Activated T-helper 1 cell treated with anti-CD3 and anti-CD28 coated beads, Interleukin-12 subunit alpha, Interleukin-12 subunit beta, Interleukin-2, Interleukin-4 antibody, amounts not matched to agents 30 ng/mL and 10 ng/mL and 1 ng/mL, durations not matched to agents 14 hours and 24 hours and 36 hours (primary cell): ENCODE results near the gene AUNIP. TPM values are rescaled to one million over a fixed set of nuclear protein-coding genes. Genes with fewer than 3 reads are reported as not detected.

Experiments used
- DNase-seq: peaks from one replicate; pipeline ENCODE4 v3.0.0; 2021; ENCODE audit warnings: low spot score
- H3K27ac Mint-ChIP-seq: one replicate; pipeline ENCODE4 v1.8.0; 2021; ENCODE audit warnings: mild to moderate bottlenecking, mixed read lengths
- H3K27me3 Mint-ChIP-seq: one replicate; pipeline ENCODE4 v1.8.0; 2022; ENCODE audit warnings: mild to moderate bottlenecking, moderate library complexity, mixed read lengths; ENCODE audit not compliant: insufficient read depth
- H3K36me3 Mint-ChIP-seq: one replicate; pipeline ENCODE4 v1.8.0; 2021; ENCODE audit warnings: low read depth, mixed read lengths
- H3K4me1 Mint-ChIP-seq: one replicate; pipeline ENCODE4 v1.8.0; 2021; ENCODE audit warnings: low read depth, mixed read lengths
- H3K4me3 Mint-ChIP-seq: one replicate; pipeline ENCODE4 v1.8.0; 2021; ENCODE audit warnings: mild to moderate bottlenecking, moderate library complexity, mixed read lengths
- H3K9me3 Mint-ChIP-seq: one replicate; pipeline ENCODE4 v1.8.0; 2021; ENCODE audit warnings: mixed read lengths
- intact Hi-C: fragments of 100-400 bp; cut with micrococcal nuclease; formaldehyde crosslinking; loops from one replicate; pipeline ENCODE4 v1.15.1; 2024
- total RNA-seq: library from RNA; stranded (reverse); gene quantifications from 2 replicates; pipeline ENCODE4 v1.2.3, GENCODE V29; 2022

The AUNIP gene
- total RNA-seq, 1 donor from 2014 or later, result 10.2 TPM

- H3K4me1 Mint-ChIP-seq, result peaks cover 11% of the 10 kb centered on the region
- intact Hi-C loops, result no loop called here
- no peak overlapping the region for H3K27ac Mint-ChIP-seq
- peaks cover 29% of the 10 kb centered on the region for H3K27me3 Mint-ChIP-seq
- no peak overlapping the region for H3K4me3 Mint-ChIP-seq
- no peaks in the 10 kb centered on the region for H3K9me3 Mint-ChIP-seq
- no peak for DNase-seq
- H3K36me3 Mint-ChIP-seq, result peaks cover 3% of the 10 kb centered on the region
Observed at GRCh38 chr1:25804964-25805862, 54.0 kb downstream of the AUNIP start.

GRCh38 chr1:25804244-25804963 lies 54.9 kb downstream of the AUNIP start:
- no peak overlapping the region for H3K27ac Mint-ChIP-seq
- H3K27me3 Mint-ChIP-seq, result peaks cover 29% of the 10 kb centered on the region

GRCh38 chr1:25803368-25803767 lies 55.9 kb downstream of the AUNIP start:
- intact Hi-C loops, result no loop called here
- no peak for DNase-seq
- H3K36me3 Mint-ChIP-seq, result peaks cover 3% of the 10 kb centered on the region
- peaks cover 29% of the 10 kb centered on the region for H3K27me3 Mint-ChIP-seq
- H3K27ac Mint-ChIP-seq, result no peak overlapping the region
- peaks cover 11% of the 10 kb centered on the region for H3K4me1 Mint-ChIP-seq
- no peak overlapping the region for H3K4me3 Mint-ChIP-seq
- no peaks in the 10 kb centered on the region for H3K9me3 Mint-ChIP-seq

More at GRCh38 chr1:25804244-25804963, 54.9 kb downstream of the AUNIP start:
- Mint-ChIP-seq H3K4me1 (peaks cover 11% of the 10 kb centered on the region), H3K36me3 (peaks cover 3% of the 10 kb centered on the region), H3K4me3 (no peak overlapping the region), H3K9me3 (no peaks in the 10 kb centered on the region)
- intact Hi-C loops, result no loop called here
- DNase-seq, result no peak

- Mint-ChIP-seq H3K4me3 (peak overlapping the region; percentile 19), H3K36me3 (peaks cover 3% of the 10 kb centered on the region), H3K27me3 (peaks cover 29% of the 10 kb centered on the region), H3K9me3 (no peaks in the 10 kb centered on the region), H3K27ac (no peak overlapping the region), H3K4me1 (peaks cover 11% of the 10 kb centered on the region)
- intact Hi-C loops, result no loop called here
- no peak for DNase-seq
Observed at GRCh38 chr1:25802915-25803314, 56.3 kb downstream of the AUNIP start.

- Mint-ChIP-seq H3K9me3 (no peaks in the 10 kb centered on the region), H3K4me3 (peak overlapping the region; percentile 72), H3K4me1 (peaks cover 27% of the 10 kb centered on the region), H3K36me3 (peaks cover 4% of the 10 kb centered on the region), H3K27ac (no peak overlapping the region), H3K27me3 (peaks cover 31% of the 10 kb centered on the region)
- DNase-seq, result no peak
- intact Hi-C loops, result no loop called here
Observed at GRCh38 chr1:25800703-25801377, 58.4 kb downstream of the AUNIP start.

GRCh38 chr1:25799935-25800702 lies 59.1 kb downstream of the AUNIP start, which contains the start of gene SELENON:
TSS of gene SELENON (plus strand) at chr1:25800193. CDS start at chr1:25800231, 38 bp downstream.
- intact Hi-C loops, result loop anchor here (5.0 kb wide), 3 partner anchors 123 to 298 kb away; no protein-coding TSS in a partner anchor
- Mint-ChIP-seq H3K4me1 (peaks cover 27% of the 10 kb centered on the region), H3K27ac (no peak within 1 kb of the TSS), H3K27me3 (peaks cover 30% of the 10 kb centered on the region), H3K4me3 (peak within 1 kb of the TSS; percentile 72), H3K9me3 (no peaks in the 10 kb centered on the region), H3K36me3 (peaks cover 4% of the 10 kb centered on the region)
- peak; percentile 17 for DNase-seq

- Mint-ChIP-seq H3K9me3 (no peaks in the 10 kb centered on the region), H3K4me1 (peaks cover 27% of the 10 kb centered on the region), H3K27ac (no peak overlapping the region), H3K4me3 (peak overlapping the region; percentile 42), H3K27me3 (peaks cover 35% of the 10 kb centered on the region), H3K36me3 (peaks cover 4% of the 10 kb centered on the region)
- no peak for DNase-seq
- intact Hi-C loops, result loop anchor here (5.0 kb wide), 3 partner anchors 122 to 297 kb away; no protein-coding TSS in a partner anchor
Observed at GRCh38 chr1:25799352-25799934, 59.8 kb downstream of the AUNIP start.

GRCh38 chr1:25798666-25799351 lies 60.4 kb downstream of the AUNIP start:
- Mint-ChIP-seq H3K27me3 (peaks cover 31% of the 10 kb centered on the region), H3K4me3 (peak overlapping the region; percentile 42), H3K4me1 (peaks cover 27% of the 10 kb centered on the region), H3K36me3 (peaks cover 4% of the 10 kb centered on the region), H3K27ac (no peak overlapping the region), H3K9me3 (no peaks in the 10 kb centered on the region)
- intact Hi-C loops, result loop anchor here (5.0 kb wide), 3 partner anchors 122 to 297 kb away; no protein-coding TSS in a partner anchor
- DNase-seq, result no peak

GRCh38 chr1:25797939-25798338 lies 61.3 kb downstream of the AUNIP start:
- no peak overlapping the region for H3K4me3 Mint-ChIP-seq
- no peaks in the 10 kb centered on the region for H3K9me3 Mint-ChIP-seq
- no peak for DNase-seq
- peaks cover 4% of the 10 kb centered on the region for H3K36me3 Mint-ChIP-seq
- H3K27me3 Mint-ChIP-seq, result peaks cover 34% of the 10 kb centered on the region
- H3K4me1 Mint-ChIP-seq, result peaks cover 26% of the 10 kb centered on the region
- H3K27ac Mint-ChIP-seq, result no peak overlapping the region
- intact Hi-C loops, result loop anchor here (5.0 kb wide), 3 partner anchors 121 to 296 kb away; no protein-coding TSS in a partner anchor

GRCh38 chr1:25796811-25797458 lies 62.3 kb downstream of the AUNIP start:
- intact Hi-C loops, result loop anchor here (1.0 to 5.0 kb wide), 5 partner anchors 23 to 295 kb away; no protein-coding TSS in a partner anchor
- Mint-ChIP-seq H3K27ac (peak overlapping the region; percentile 9), H3K36me3 (peaks cover 2% of the 10 kb centered on the region), H3K4me3 (peak overlapping the region; percentile 0), H3K27me3 (peaks cover 31% of the 10 kb centered on the region), H3K9me3 (no peaks in the 10 kb centered on the region), H3K4me1 (peaks cover 17% of the 10 kb centered on the region)
- peak; percentile 65 for DNase-seq
